Stimulated activated naive CD8-positive, alpha-beta T cell treated with anti-CD3 and anti-CD28 coated beads, Interleukin-15, amount 100 ng/mL, for 72 hours (primary cell): ENCODE measurements around the gene IL1F10.

Experiments used
- ATAC-seq: fragments of 150-1000 bp; cut with Tn5 transposase; 2 replicates; pipeline ENCODE4 v1.10.0; 2021; ENCODE audit warnings: mild to moderate bottlenecking, moderate library complexity
- DNase-seq, 2 donors: peaks; one replicate each; pipeline ENCODE4 v3.0.0; 2021 to 2022
- H3K27ac Mint-ChIP-seq, 2 donors: one replicate each; pipeline ENCODE4 v1.8.0; 2022; ENCODE audit warnings: mild to moderate bottlenecking in 2 of 2, mixed read lengths in 2 of 2, moderate library complexity in 2 of 2
- H3K27me3 Mint-ChIP-seq: one replicate; pipeline ENCODE4 v1.8.0; 2022; ENCODE audit warnings: mixed read lengths
- H3K4me1 Mint-ChIP-seq: one replicate; pipeline ENCODE4 v1.8.0; 2022; ENCODE audit warnings: mild to moderate bottlenecking, mixed read lengths
- H3K4me3 Mint-ChIP-seq, 2 donors: one replicate each; pipeline ENCODE4 v1.8.0; 2022; ENCODE audit warnings: mild to moderate bottlenecking in 2 of 2, mixed read lengths in 2 of 2, moderate library complexity in 1 of 2
- H3K9me3 Mint-ChIP-seq, 2 donors: one replicate each; pipeline ENCODE4 v1.8.0; 2022; ENCODE audit warnings: mixed read lengths in 2 of 2

Gene IL1F10

GRCh38 chr2:113124181-113124961 is 56.6 kb downstream of the IL1F10 start:
- ATAC-seq (peak; percentile 81), DNase-seq (peak in 1 of 2 donors; percentile 29)
- Mint-ChIP-seq H3K9me3 (no peaks in the 10 kb centered on the region), H3K27me3 (peaks cover 29% of the 10 kb centered on the region), H3K27ac (no peak overlapping the region), H3K4me1 (peaks cover 49% of the 10 kb centered on the region), H3K4me3 (peak overlapping the region; percentile 58 to 77)
